Measurements from ENCODE around the gene SYNRG. TPM values are rescaled to one million over a fixed set of nuclear protein-coding genes. Genes with fewer than 3 reads are reported as not detected.

The SYNRG gene
- total and polyA plus RNA-seq, 2 donors (not counting 3 experiments of a cell fraction or from before 2014, with no cell fraction given): 15.3 to 42.2 TPM

GRCh38 chr17:37648555-37648954, 39.3 kb upstream of the SYNRG start:
- ChIA-PET POLR2A (interaction anchor here (0.7 kb wide), 1 partner anchor 122 kb away, joined by 3 read pairs; no protein-coding TSS in a partner anchor), CTCF (interaction anchor here (0.9 to 5.1 kb wide), 10 partner anchors 9 to 196 kb away, joined by 3 to 128 read pairs (median 6); partner anchors contain the start of gene SYNRG)
- TF ChIP-seq MYC (IDR thresholded peaks at IDR 0.05; ENCODE audit: low read depth, low read length): no peak
- TF ChIP-seq JUN (IDR thresholded peaks at IDR 0.05; ENCODE audit: borderline replicate concordance, insufficient read depth, insufficient read length, low read depth): peak; percentile 95
- peak; percentile 64 for TF ChIP-seq POLR2AphosphoS5 (IDR thresholded peaks at IDR 0.05; ENCODE audit: insufficient read depth, low read depth, low read length)
- peak; percentile 72 for TF ChIP-seq POLR2A (IDR thresholded peaks at IDR 0.05; ENCODE audit: low read depth, low read length)
- TF ChIP-seq EZH2 (IDR thresholded peaks at IDR 0.05; ENCODE audit: borderline replicate concordance, low read depth, low read length, severe bottlenecking): no peak
- TF ChIP-seq FOS (IDR thresholded peaks at IDR 0.05; ENCODE audit: borderline replicate concordance, insufficient read depth, low read length): peak; percentile 95
- H3K36me3 ChIP-seq (ENCODE audit: control insufficient read depth in 2 of 2, extremely low read depth in 1 of 2, insufficient read depth in 2 of 2, low read length in 2 of 2): no peaks in the 10 kb centered on the region
- peaks cover 35% of the 10 kb centered on the region for H3K4me1 ChIP-seq (ENCODE audit: control insufficient read depth, extremely low read depth, insufficient read depth, low read length)
- H3K9me3 ChIP-seq (replicated peaks; ENCODE audit: control insufficient read depth, insufficient read depth, low read length): no peaks in the 10 kb centered on the region
- H3K27ac ChIP-seq (ENCODE audit: insufficient read depth, low read depth, low read length): peak overlapping the region; percentile 80
- no peaks in the 10 kb centered on the region for H3K9me1 ChIP-seq (replicated peaks; ENCODE audit: control insufficient read depth, extremely low read depth, insufficient read depth, low read length)
- no peaks in the 10 kb centered on the region for H3K27me3 ChIP-seq (ENCODE audit: control insufficient read depth in 2 of 2, insufficient read depth in 2 of 2, low read length in 2 of 2)
- H4K20me1 ChIP-seq (replicated peaks; ENCODE audit: control insufficient read depth, extremely low read depth, insufficient read depth, low read length): no peaks in the 10 kb centered on the region
- DNase-seq (ENCODE audit: low read depth, low spot score): peak; percentile 95
- H2AFZ ChIP-seq (ENCODE audit: low read depth, low read length): peak overlapping the region; percentile 46
- H3K79me2 ChIP-seq (ENCODE audit: control insufficient read depth, insufficient read depth, low read length): no peaks in the 10 kb centered on the region
- peak overlapping the region; percentile 49 for H3K9ac ChIP-seq (replicated peaks; ENCODE audit: extremely low read depth, insufficient read depth, low read length)
- no peak for FAIRE-seq
- intact Hi-C loops (cut with micrococcal nuclease): loop anchor here (2.0 kb wide), 2 partner anchors 40 to 62 kb away; partner anchors contain the start of gene SYNRG
- H3K4me2 ChIP-seq (ENCODE audit: insufficient read depth, low read length): peak overlapping the region; percentile 69
- no TSS peak for BruUV-seq (replicated peaks)
- H3K4me3 ChIP-seq (replicated peaks in 1 of 3; ENCODE audit: insufficient read depth in 1 of 3, low read depth in 1 of 3, low read length in 3 of 3): peak overlapping the region in 1 of 3 experiments; percentile 18
- dilution Hi-C loops (cut with MboI; ENCODE audit: extremely low pct_ligation_motif_present, low sequenced_read_pairs): no loop called here

DNA sequence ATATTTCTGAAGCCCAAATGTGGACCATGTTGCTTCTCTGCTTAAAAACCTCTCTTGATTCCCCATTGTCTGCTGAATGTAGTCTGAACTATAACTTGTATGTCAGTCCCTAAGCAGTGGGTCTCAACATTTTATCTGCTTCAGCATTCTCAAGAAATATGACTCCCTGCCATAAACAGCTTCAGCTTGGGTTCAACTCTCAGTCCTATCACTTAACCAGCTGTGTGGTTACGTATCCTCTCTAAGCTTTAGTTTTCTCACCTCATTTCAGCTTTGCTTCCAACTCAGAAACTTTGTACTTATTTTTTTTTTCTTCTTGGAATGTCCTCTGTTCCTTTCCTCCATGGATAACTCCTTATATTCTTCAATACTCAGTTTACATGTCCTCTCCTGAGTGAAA, 38.6 kb upstream of the SYNRG start:
- H3K4me2 ChIP-seq (ENCODE audit: insufficient read depth, low read length): peak overlapping the region; percentile 69
- H2AFZ ChIP-seq (ENCODE audit: low read depth, low read length): peak overlapping the region; percentile 17
- BruUV-seq (replicated peaks): no TSS peak

More for the DNA sequence above, 38.6 kb upstream of the SYNRG start:
- peak overlapping the region; percentile 49 for H3K9ac ChIP-seq (replicated peaks; ENCODE audit: extremely low read depth, insufficient read depth, low read length)
- H3K36me3 ChIP-seq (ENCODE audit: control insufficient read depth in 2 of 2, extremely low read depth in 1 of 2, insufficient read depth in 2 of 2, low read length in 2 of 2): no peaks in the 10 kb centered on the region
- dilution Hi-C loops (cut with MboI; ENCODE audit: extremely low pct_ligation_motif_present, low sequenced_read_pairs): no loop called here
- H3K27ac ChIP-seq (ENCODE audit: insufficient read depth, low read depth, low read length): peak overlapping the region; percentile 80
- FAIRE-seq (no peak), DNase-seq (ENCODE audit: low read depth, low spot score) (no peak)
- no peak for TF ChIP-seq EZH2 (IDR thresholded peaks at IDR 0.05; ENCODE audit: borderline replicate concordance, low read depth, low read length, severe bottlenecking)
- TF ChIP-seq JUN (IDR thresholded peaks at IDR 0.05; ENCODE audit: borderline replicate concordance, insufficient read depth, insufficient read length, low read depth): no peak
- no peak for TF ChIP-seq FOS (IDR thresholded peaks at IDR 0.05; ENCODE audit: borderline replicate concordance, insufficient read depth, low read length)
- no peak for TF ChIP-seq POLR2A (IDR thresholded peaks at IDR 0.05; ENCODE audit: low read depth, low read length)
- TF ChIP-seq MYC (IDR thresholded peaks at IDR 0.05; ENCODE audit: low read depth, low read length): no peak
- TF ChIP-seq MAX (IDR thresholded peaks at IDR 0.05; ENCODE audit: insufficient read depth, insufficient read length): no peak
- no peak for TF ChIP-seq POLR2AphosphoS5 (IDR thresholded peaks at IDR 0.05; ENCODE audit: insufficient read depth, low read depth, low read length)
- no peak for TF ChIP-seq GATA2 (IDR thresholded peaks at IDR 0.05; ENCODE audit: insufficient read depth, insufficient read length, low read depth, low read length)
- TF ChIP-seq, protein P1, sequence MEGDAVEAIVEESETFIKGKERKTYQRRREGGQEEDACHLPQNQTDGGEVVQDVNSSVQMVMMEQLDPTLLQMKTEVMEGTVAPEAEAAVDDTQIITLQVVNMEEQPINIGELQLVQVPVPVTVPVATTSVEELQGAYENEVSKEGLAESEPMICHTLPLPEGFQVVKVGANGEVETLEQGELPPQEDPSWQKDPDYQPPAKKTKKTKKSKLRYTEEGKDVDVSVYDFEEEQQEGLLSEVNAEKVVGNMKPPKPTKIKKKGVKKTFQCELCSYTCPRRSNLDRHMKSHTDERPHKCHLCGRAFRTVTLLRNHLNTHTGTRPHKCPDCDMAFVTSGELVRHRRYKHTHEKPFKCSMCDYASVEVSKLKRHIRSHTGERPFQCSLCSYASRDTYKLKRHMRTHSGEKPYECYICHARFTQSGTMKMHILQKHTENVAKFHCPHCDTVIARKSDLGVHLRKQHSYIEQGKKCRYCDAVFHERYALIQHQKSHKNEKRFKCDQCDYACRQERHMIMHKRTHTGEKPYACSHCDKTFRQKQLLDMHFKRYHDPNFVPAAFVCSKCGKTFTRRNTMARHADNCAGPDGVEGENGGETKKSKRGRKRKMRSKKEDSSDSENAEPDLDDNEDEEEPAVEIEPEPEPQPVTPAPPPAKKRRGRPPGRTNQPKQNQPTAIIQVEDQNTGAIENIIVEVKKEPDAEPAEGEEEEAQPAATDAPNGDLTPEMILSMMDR (IDR thresholded peaks at IDR 0.05; ENCODE audit: extremely low read depth in 1 of 2, insufficient read depth in 1 of 2, low read depth in 1 of 2, low read length in 2 of 2): no peak
- H3K4me1 ChIP-seq (ENCODE audit: control insufficient read depth, extremely low read depth, insufficient read depth, low read length): peaks cover 36% of the 10 kb centered on the region
- H3K9me1 ChIP-seq (replicated peaks; ENCODE audit: control insufficient read depth, extremely low read depth, insufficient read depth, low read length): no peaks in the 10 kb centered on the region
- no peaks in the 10 kb centered on the region for H3K9me3 ChIP-seq (replicated peaks; ENCODE audit: control insufficient read depth, insufficient read depth, low read length)
- ChIA-PET CTCF (interaction anchor here (0.9 to 5.1 kb wide), 7 partner anchors 9 to 169 kb away, joined by 3 to 128 read pairs (median 6); partner anchors contain the start of gene SYNRG), POLR2A (interaction anchor here (0.7 kb wide), 1 partner anchor 123 kb away, joined by 3 read pairs; no protein-coding TSS in a partner anchor)
- no peaks in the 10 kb centered on the region for H3K27me3 ChIP-seq (ENCODE audit: control insufficient read depth in 2 of 2, insufficient read depth in 2 of 2, low read length in 2 of 2)
- peaks cover 3% of the 10 kb centered on the region for H3K79me2 ChIP-seq (ENCODE audit: control insufficient read depth, insufficient read depth, low read length)
- intact Hi-C loops (cut with micrococcal nuclease): loop anchor here (2.0 kb wide), 2 partner anchors 39 to 63 kb away; partner anchors contain the start of gene SYNRG
- H3K4me3 ChIP-seq (replicated peaks in 1 of 3; ENCODE audit: insufficient read depth in 1 of 3, low read depth in 1 of 3, low read length in 3 of 3): no peak overlapping the region
- no peaks in the 10 kb centered on the region for H4K20me1 ChIP-seq (replicated peaks; ENCODE audit: control insufficient read depth, extremely low read depth, insufficient read depth, low read length)

Measured in endothelial cell of umbilical vein (primary cell).